IMR-90 (cell line): Measurements from ENCODE around the gene RPRML. TPM values are rescaled to one million over a fixed set of nuclear protein-coding genes. Genes with fewer than 3 reads are reported as not detected.

ENCODE experiments used
- ATAC-seq: fragments of 200-7000 bp; cut with Tn5 transposase; 2 replicates; pipeline ENCODE4 v1.9.1; 2020; ENCODE audit warnings: low read depth, mild to moderate bottlenecking, moderate library complexity
- BruUV-seq: library from RNA; stranded (reverse); fragments of 400-500 nt; replicated peaks from 2 replicates; lab custom pipeline; 2021; lab: Mats Ljungman, UMichigan
- CTCF ChIA-PET: fragments of 300-600 bp; formaldehyde crosslinking; extraction: SDS; loops from one replicate; lab custom pipeline; 2021; ENCODE audit warnings: antibody characterized with exemption; lab: Yijun Ruan, JAX
- POLR2A ChIA-PET: fragments of 300-600 bp; sonication (Branson Sonifier 250); formaldehyde crosslinking; loops from one replicate; lab custom pipeline; 2022; ENCODE audit warnings: antibody characterized with exemption; ENCODE audit not compliant: unreplicated experiment; lab: Charles Lee
- DNase-seq: peaks from one replicate; pipeline ENCODE4 v3.0.0; 2013
- H2AFZ ChIP-seq: replicated peaks from 2 replicates; pipeline ENCODE3; 2013; ENCODE audit warnings: low read length, mild to moderate bottlenecking; ENCODE audit not compliant: poor library complexity
- H2AK5ac ChIP-seq: 2 replicates; pipeline ENCODE4 v1.6.1; 2013; ENCODE audit warnings: low read depth, low read length, inconsistent platforms
- H2AK9ac ChIP-seq: replicated peaks from 2 replicates; pipeline ENCODE3; 2013; ENCODE audit warnings: mild to moderate bottlenecking, low read depth, low read length, moderate library complexity; ENCODE audit not compliant: poor library complexity
- H2BK120ac ChIP-seq: 2 replicates; pipeline ENCODE4 v1.6.1; 2013; ENCODE audit warnings: low read depth, low read length, inconsistent platforms
- H2BK15ac ChIP-seq: 3 replicates; pipeline ENCODE4 v1.6.1; 2013; ENCODE audit warnings: low read depth, low read length, inconsistent platforms
- H2BK20ac ChIP-seq: 2 replicates; pipeline ENCODE4 v1.6.1; 2013; ENCODE audit warnings: low read depth, mild to moderate bottlenecking, inconsistent platforms, low read length, moderate library complexity
- H2BK5ac ChIP-seq: 2 replicates; pipeline ENCODE4 v1.6.1; 2013; ENCODE audit warnings: mild to moderate bottlenecking, low read depth, low read length, inconsistent platforms; ENCODE audit not compliant: poor library complexity, severe bottlenecking
- H3K14ac ChIP-seq: replicated peaks from 2 replicates; pipeline ENCODE4 v1.6.1; 2013; ENCODE audit warnings: low read depth, low read length, inconsistent platforms
- H3K18ac ChIP-seq: 2 replicates; pipeline ENCODE4 v1.6.1; 2013; ENCODE audit warnings: low read depth, low read length, control low read depth
- H3K23ac ChIP-seq: 2 replicates; pipeline ENCODE4 v1.6.1; 2013; ENCODE audit warnings: low read depth, low read length, inconsistent platforms
- H3K27ac ChIP-seq: 2 replicates; pipeline ENCODE4 v1.5.1; 2013; ENCODE audit warnings: mild to moderate bottlenecking, control low read depth, low read length; ENCODE audit not compliant: insufficient read depth
- H3K27me3 ChIP-seq: 2 replicates; pipeline ENCODE4 v1.6.1; 2013; ENCODE audit warnings: low read length; ENCODE audit not compliant: control insufficient read depth, insufficient read depth
- H3K36me3 ChIP-seq: 2 replicates; pipeline ENCODE4 v1.6.1; 2013; ENCODE audit warnings: low read length, mixed read lengths; ENCODE audit not compliant: control insufficient read depth, insufficient read depth
- H3K4ac ChIP-seq: 2 replicates; pipeline ENCODE4 v1.6.1; 2013; ENCODE audit warnings: low read depth, low read length, inconsistent platforms
- H3K4me1 ChIP-seq: 2 replicates; pipeline ENCODE4 v1.6.1; 2013; ENCODE audit warnings: low read length, mixed read lengths; ENCODE audit not compliant: control insufficient read depth, insufficient read depth
- H3K4me2 ChIP-seq: 2 replicates; pipeline ENCODE4 v1.6.1; 2013; ENCODE audit warnings: low read depth, mild to moderate bottlenecking, control low read depth, low read length, moderate library complexity
- H3K4me3 ChIP-seq: 2 replicates; pipeline ENCODE4 v1.5.1; 2013; ENCODE audit warnings: low read depth, mild to moderate bottlenecking, control low read depth, low read length, moderate library complexity; ENCODE audit not compliant: insufficient read depth
- H3K56ac ChIP-seq: 2 replicates; pipeline ENCODE4 v1.6.1; 2013; ENCODE audit warnings: low read length, inconsistent platforms; ENCODE audit not compliant: insufficient read depth; ENCODE audit errors: extremely low read depth
- H3K79me1 ChIP-seq, 2 experiments: 2 replicates each; pipeline ENCODE4 v1.6.1; 2013; ENCODE audit warnings: low read length in 2 of 2, inconsistent platforms in 1 of 2, low read depth in 1 of 2
- H3K9ac ChIP-seq: 2 replicates; pipeline ENCODE4 v1.6.1; 2013; ENCODE audit warnings: low read depth, low read length, control low read depth
- H3K9me1 ChIP-seq: 2 replicates; pipeline ENCODE4 v1.6.1; 2013; ENCODE audit warnings: low read length, inconsistent platforms; ENCODE audit not compliant: insufficient read depth
- H3K9me3 ChIP-seq: 2 replicates; pipeline ENCODE4 v1.6.1; 2013; ENCODE audit warnings: low read length; ENCODE audit not compliant: control insufficient read depth, insufficient read depth
- H4K20me1 ChIP-seq: 2 replicates; pipeline ENCODE4 v1.6.1; 2013; ENCODE audit warnings: low read length, inconsistent platforms; ENCODE audit not compliant: insufficient read depth
- H4K5ac ChIP-seq: 2 replicates; pipeline ENCODE4 v1.6.1; 2013; ENCODE audit warnings: mild to moderate bottlenecking, low read depth, low read length, control low read depth
- H4K8ac ChIP-seq, 2 experiments: 2 replicates each; pipeline ENCODE4 v1.6.1; 2013; ENCODE audit warnings: low read depth in 2 of 2, low read length in 2 of 2, control low read depth in 1 of 2, inconsistent platforms in 1 of 2
- H4K91ac ChIP-seq: 2 replicates; pipeline ENCODE4 v1.6.1; 2013; ENCODE audit warnings: low read depth, low read length, inconsistent platforms; ENCODE audit not compliant: insufficient read depth
- BHLHE40 ChIP-seq: fragments of 150-350 bp; IDR thresholded peaks from 2 replicates; pipeline ENCODE4 v1.6.1; 2016; ENCODE audit warnings: mild to moderate bottlenecking, low read depth, low read length
- CEBPB ChIP-seq: IDR thresholded peaks from 2 replicates; pipeline ENCODE4 v1.6.1; 2012; ENCODE audit warnings: low read depth, low read length, improper control_type of control experiment
- CHD1 ChIP-seq: IDR thresholded peaks from 2 replicates; pipeline ENCODE4 v1.6.1; 2012; ENCODE audit warnings: low read depth, low read length, improper control_type of control experiment
- CTCF ChIP-seq: conservative IDR thresholded peaks from 2 replicates; pipeline ENCODE4 v1.5.1; 2012; ENCODE audit warnings: mild to moderate bottlenecking, low read depth, low read length, improper control_type of control experiment
- ELK1 ChIP-seq: fragments of 150-350 bp; IDR thresholded peaks from 2 replicates; pipeline ENCODE4 v1.6.1; 2016; ENCODE audit warnings: low read depth, mild to moderate bottlenecking, low read length, moderate library complexity, borderline replicate concordance
- FOS ChIP-seq: fragments of 150-350 bp; IDR thresholded peaks from 2 replicates; pipeline ENCODE4 v1.6.1; 2016; ENCODE audit warnings: low read depth, low read length
- MAFK ChIP-seq: IDR thresholded peaks from 2 replicates; pipeline ENCODE4 v1.6.1; 2012; ENCODE audit warnings: low read depth, low read length, improper control_type of control experiment
- MAZ ChIP-seq: IDR thresholded peaks from 2 replicates; pipeline ENCODE4 v1.6.1; 2012; ENCODE audit warnings: low read depth, mild to moderate bottlenecking, low read length, improper control_type of control experiment, moderate library complexity, borderline replicate concordance
- MXI1 ChIP-seq: IDR thresholded peaks from 2 replicates; pipeline ENCODE4 v1.6.1; 2012; ENCODE audit warnings: low read depth, mild to moderate bottlenecking, low read length, moderate library complexity, borderline replicate concordance
- NFE2L2 ChIP-seq: fragments of 150-350 bp; IDR thresholded peaks from 2 replicates; pipeline ENCODE4 v1.6.1; 2016; ENCODE audit warnings: low read depth, mild to moderate bottlenecking, low read length
- POLR2A ChIP-seq: IDR thresholded peaks from 2 replicates; pipeline ENCODE4 v1.6.1; 2012; ENCODE audit warnings: mild to moderate bottlenecking, low read depth, low read length
- RAD21 ChIP-seq: IDR thresholded peaks from 2 replicates; pipeline ENCODE4 v1.6.1; 2012; ENCODE audit warnings: low read length, improper control_type of control experiment
- RCOR1 ChIP-seq: IDR thresholded peaks from 2 replicates; pipeline ENCODE4 v1.6.1; 2012; ENCODE audit warnings: mild to moderate bottlenecking, low read length, improper control_type of control experiment; ENCODE audit not compliant: insufficient replicate concordance
- RFX5 ChIP-seq: IDR thresholded peaks from 2 replicates; pipeline ENCODE4 v1.8.0; 2012; ENCODE audit warnings: low read depth, mild to moderate bottlenecking, low read length, moderate library complexity
- SMC3 ChIP-seq: fragments of 150-350 bp; IDR thresholded peaks from 2 replicates; pipeline ENCODE4 v1.6.1; 2016; ENCODE audit warnings: low read depth, mild to moderate bottlenecking, antibody characterized with exemption, low read length, moderate library complexity
- WGBS, 2 experiments: methylation state at CpG; one replicate each; pipeline versions ENCODE4 v1.1.5 to v1.1.7; 2013; ENCODE audit warnings: missing lambda C conversion rate in 2 of 2; ENCODE audit not compliant: insufficient read length in 1 of 2; ENCODE audit errors: extremely low coverage in 2 of 2; 5-methylcytosine and 5-hydroxymethylcytosine counted together
- dilution Hi-C: fragments of 300-500 bp; cut with HindIII; formaldehyde crosslinking; loops from one replicate; pipeline ENCODE4 v1.14.3; 2018; ENCODE audit warnings: low sequenced_read_pairs; ENCODE audit not compliant: unreplicated experiment
- in situ Hi-C: fragments of 300-500 bp; cut with MboI; formaldehyde crosslinking; loops from 3 replicates; pipeline ENCODE4 v1.14.3; 2019; ENCODE audit warnings: low sequenced_read_pairs, inconsistent platforms, mixed read lengths
- intact Hi-C: fragments of 100-400 bp; cut with micrococcal nuclease; formaldehyde crosslinking; loops from 2 replicates; pipeline ENCODE4 v1.10.0; 2022
- polyA plus RNA-seq, 3 experiments: library from polyadenylated mRNA; depleted of rRNA; stranded (reverse); fragments of >200 nt; gene quantifications; 2 replicates each; pipeline ENCODE4 v1.2.3, GENCODE V29; 2012; ENCODE audit warnings: low replicate concordance in 1 of 3
- total RNA-seq: library from RNA; depleted of rRNA; stranded (reverse); fragments of >200 nt; gene quantifications from 2 replicates; pipeline ENCODE4 v1.2.3, GENCODE V29; 2012
- TF ChIP-seq, protein P1 (sequence below): fragments of 150-350 bp; IDR thresholded peaks from 2 replicates; pipeline ENCODE4 v1.6.1; 2017; ENCODE audit warnings: mild to moderate bottlenecking, antibody characterized with exemption, low read length, low read depth

RPRML gene
- total and polyA plus RNA-seq, 2 of the 4 experiments (the other 2 are of a cell fraction): not detected

GRCh38 chr17:46947216-46947615 is 31.8 kb downstream of the RPRML start:
- H3K27ac ChIP-seq: no peak overlapping the region
- no peak overlapping the region for H4K91ac ChIP-seq
- no peak overlapping the region for H2BK120ac ChIP-seq
- H3K79me1 ChIP-seq: 0 out of 4 replicates have a peak, but pooled peaks cover 0 to 5% of the 10 kb centered on the region in 2 experiments
- no CpG with 5 or more reads among the region's 3 CpGs for WGBS, 2 experiments
- H3K36me3 ChIP-seq: no peaks in the 10 kb centered on the region
- H3K14ac ChIP-seq: no peak overlapping the region
- no peak overlapping the region for H2BK20ac ChIP-seq
- H4K8ac ChIP-seq: no peak overlapping the region
- dilution Hi-C loops (no loop called here), in situ Hi-C loops (loop anchor here (5.0 kb wide), 1 partner anchor 55 kb away; no protein-coding TSS in a partner anchor), intact Hi-C loops (no loop called here)
- ATAC-seq (no peak), DNase-seq (no peak)
- H2BK15ac ChIP-seq: no peak overlapping the region
- BruUV-seq: no TSS peak
- H4K20me1 ChIP-seq: peaks cover 24% of the 10 kb centered on the region
- ChIA-PET POLR2A (no interaction called here), CTCF (no interaction called here)
- no peak for TF ChIP-seq CHD1
- no peak for TF ChIP-seq BHLHE40
- TF ChIP-seq MAZ: no peak
- no peak for TF ChIP-seq SMC3
- no peak for TF ChIP-seq NFE2L2
- TF ChIP-seq, protein P1, sequence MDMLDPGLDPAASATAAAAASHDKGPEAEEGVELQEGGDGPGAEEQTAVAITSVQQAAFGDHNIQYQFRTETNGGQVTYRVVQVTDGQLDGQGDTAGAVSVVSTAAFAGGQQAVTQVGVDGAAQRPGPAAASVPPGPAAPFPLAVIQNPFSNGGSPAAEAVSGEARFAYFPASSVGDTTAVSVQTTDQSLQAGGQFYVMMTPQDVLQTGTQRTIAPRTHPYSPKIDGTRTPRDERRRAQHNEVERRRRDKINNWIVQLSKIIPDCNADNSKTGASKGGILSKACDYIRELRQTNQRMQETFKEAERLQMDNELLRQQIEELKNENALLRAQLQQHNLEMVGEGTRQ: no peak
- TF ChIP-seq RFX5: no peak
- TF ChIP-seq CEBPB: no peak
- TF ChIP-seq ELK1: no peak
- no peak for TF ChIP-seq RAD21
- no peak for TF ChIP-seq FOS
- TF ChIP-seq CTCF: no peak
- no peak for TF ChIP-seq POLR2A
- no peak for TF ChIP-seq RCOR1
- no peak for TF ChIP-seq MAFK
- no peak for TF ChIP-seq MXI1
- H3K9me3 ChIP-seq: no peaks in the 10 kb centered on the region
- H3K4me2 ChIP-seq: no peak overlapping the region
- H3K27me3 ChIP-seq: no peaks in the 10 kb centered on the region; the same call in 1 of the 2 replicates
- no peak overlapping the region for H2AK5ac ChIP-seq
- H3K9me1 ChIP-seq: peaks cover 3% of the 10 kb centered on the region; the same call in 1 of the 2 replicates
- no peak overlapping the region for H3K23ac ChIP-seq
- no peak overlapping the region for H2AK9ac ChIP-seq
- H4K5ac ChIP-seq: no peak overlapping the region
- H3K4me3 ChIP-seq: no peak overlapping the region
- H3K4ac ChIP-seq: no peak overlapping the region
- H3K56ac ChIP-seq: no peak overlapping the region
- H3K4me1 ChIP-seq: peaks cover 10% of the 10 kb centered on the region
- no peak overlapping the region for H2AFZ ChIP-seq
- no peak overlapping the region for H3K18ac ChIP-seq
- no peak overlapping the region for H3K9ac ChIP-seq
- H2BK5ac ChIP-seq: no peak overlapping the region
